ENCODE data around the gene ANG. TPM values are rescaled to one million over a fixed set of nuclear protein-coding genes. Genes with fewer than 3 reads are reported as not detected.

Gene ANG
- total RNA-seq, 3 donors from 2014 or later, result 25.0 to 50.1 (median 41.0) TPM

GRCh38 chr14:20687362-20688166 is 1.0 kb upstream of the ANG start:
- peak; percentile 50 for ATAC-seq
- H3K4me1 ChIP-seq (ENCODE audit: low read depth), result peaks cover 49% of the 10 kb centered on the region
- no peak for TF ChIP-seq CTCF (IDR thresholded peaks at IDR 0.05)
- no peak overlapping the region for H3K4me3 ChIP-seq
- H3K36me3 ChIP-seq (ENCODE audit: low read depth), result no peaks in the 10 kb centered on the region
- peak in 2 of 3 donors; percentile 64 to 70 for DNase-seq
- intact Hi-C loops (cut with DNase I, micrococcal nuclease), result loop anchor here in 1 of 2 donors (10.0 kb wide), 2 partner anchors 353 to 417 kb away; partner anchors contain the start of genes CCNB1IP1 and TMEM253
- no peaks in the 10 kb centered on the region for H3K9me3 ChIP-seq

GRCh38 chr14:20690848-20691640 is 2.5 kb downstream of the ANG start:
- intact Hi-C loops (cut with DNase I, micrococcal nuclease), result loop anchor here in 1 of 2 donors (10.0 kb wide), 1 partner anchor 156 kb away; no protein-coding TSS in a partner anchor
- peak in 1 of 3 donors; percentile 80 for DNase-seq
- peaks cover 38% of the 10 kb centered on the region for H3K4me1 ChIP-seq (ENCODE audit: low read depth)
- no peaks in the 10 kb centered on the region for H3K9me3 ChIP-seq
- no peak overlapping the region for H3K4me3 ChIP-seq
- peak; percentile 75 for ATAC-seq
- peak; percentile 78 for TF ChIP-seq CTCF (IDR thresholded peaks at IDR 0.05)
- H3K36me3 ChIP-seq (ENCODE audit: low read depth), result no peaks in the 10 kb centered on the region

GRCh38 chr14:20692116-20692751 is 3.7 kb downstream of the ANG start:
- Histone ChIP-seq H3K36me3 (ENCODE audit: low read depth) (no peaks in the 10 kb centered on the region), H3K4me3 (no peak overlapping the region), H3K9me3 (no peaks in the 10 kb centered on the region), H3K4me1 (ENCODE audit: low read depth) (peaks cover 26% of the 10 kb centered on the region)
- ATAC-seq (peak; percentile 28), DNase-seq (no peak)
- intact Hi-C loops (cut with DNase I, micrococcal nuclease), result loop anchor here in 1 of 2 donors (2.0 to 10.0 kb wide), 2 partner anchors 29 to 157 kb away; no protein-coding TSS in a partner anchor
- TF ChIP-seq CTCF (IDR thresholded peaks at IDR 0.05), result no peak

- no peak for TF ChIP-seq CTCF (IDR thresholded peaks at IDR 0.05)
- no peak for ATAC-seq
- DNase-seq, result no peak
- intact Hi-C loops (cut with DNase I, micrococcal nuclease), result loop anchor here (5.0 to 10.0 kb wide), 2 partner anchors 161 to 162 kb away; no protein-coding TSS in a partner anchor
- Histone ChIP-seq H3K4me3 (no peak overlapping the region), H3K9me3 (no peaks in the 10 kb centered on the region), H3K36me3 (ENCODE audit: low read depth) (no peaks in the 10 kb centered on the region), H3K4me1 (ENCODE audit: low read depth) (no peaks in the 10 kb centered on the region)
Observed at GRCh38 chr14:20696764-20697163, 8.2 kb downstream of the ANG start.
